Skin of body (tissue), 2 donors: ENCODE measurements around the gene CNGA3. TPM values are rescaled to one million over a fixed set of nuclear protein-coding genes. Genes with fewer than 3 reads are reported as not detected.
A peak's percentile ranks its signal among the peaks of the same experiment; 100 is the strongest.

Experiments
- DNase-seq: peaks from one replicate; lab custom pipeline; 2025; lab: John Stamatoyannopoulos, UW
- total RNA-seq: library from RNA; depleted of rRNA; stranded (reverse); fragments of >200 nt; gene quantifications from one replicate; pipeline ENCODE4 v1.2.3, GENCODE V29; 2014

Gene CNGA3
- total RNA-seq, 1 donor from 2014 or later: 0.10 TPM

DNA sequence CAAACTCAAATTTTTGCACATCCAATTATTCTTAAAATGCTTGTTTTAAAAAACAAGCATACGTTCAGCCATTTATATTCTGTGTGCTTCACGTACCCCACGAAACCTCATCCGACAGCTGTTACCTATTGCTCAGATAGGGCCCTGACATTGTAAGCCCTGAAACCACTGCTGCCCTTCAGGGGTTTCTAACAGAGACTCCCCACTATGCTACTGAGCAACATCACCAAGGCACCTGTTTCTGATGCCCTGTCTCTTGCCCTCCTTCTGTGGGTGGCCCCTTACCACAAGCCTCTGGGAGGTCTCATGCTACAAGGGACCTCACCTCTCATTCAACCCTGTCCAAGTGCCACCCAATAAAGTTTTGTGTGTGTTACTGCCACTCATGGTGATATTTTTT is 18.5 kb upstream of the CNGA3 start:
- DNase-seq: no peak

GRCh38 chr2:98329549-98329948 is 16.7 kb upstream of the CNGA3 start:
- DNase-seq: no peak

- DNase-seq: no peak
Observed at GRCh38 chr2:98332989-98333388, 13.3 kb upstream of the CNGA3 start.

DNA sequence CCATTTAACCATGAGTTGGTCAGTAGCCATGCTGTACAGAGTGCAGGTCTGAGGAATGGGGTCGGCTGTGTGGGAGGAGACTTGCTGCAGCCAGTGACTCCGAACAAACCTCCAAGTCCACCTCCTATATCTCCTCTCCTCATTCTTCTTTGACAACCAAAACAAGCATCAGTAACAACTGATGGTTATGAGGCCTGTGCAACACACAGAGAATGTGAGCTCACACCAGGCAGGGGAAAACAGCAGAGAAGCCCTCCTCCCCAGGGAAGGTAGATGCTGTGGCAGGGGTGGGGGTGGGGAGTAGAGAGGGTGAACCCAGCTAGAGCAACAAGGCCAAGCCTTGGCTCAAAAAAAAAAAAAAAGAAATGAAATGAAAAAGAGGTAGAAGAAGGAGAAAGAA is 12.3 kb upstream of the CNGA3 start:
- DNase-seq: no peak

DNA sequence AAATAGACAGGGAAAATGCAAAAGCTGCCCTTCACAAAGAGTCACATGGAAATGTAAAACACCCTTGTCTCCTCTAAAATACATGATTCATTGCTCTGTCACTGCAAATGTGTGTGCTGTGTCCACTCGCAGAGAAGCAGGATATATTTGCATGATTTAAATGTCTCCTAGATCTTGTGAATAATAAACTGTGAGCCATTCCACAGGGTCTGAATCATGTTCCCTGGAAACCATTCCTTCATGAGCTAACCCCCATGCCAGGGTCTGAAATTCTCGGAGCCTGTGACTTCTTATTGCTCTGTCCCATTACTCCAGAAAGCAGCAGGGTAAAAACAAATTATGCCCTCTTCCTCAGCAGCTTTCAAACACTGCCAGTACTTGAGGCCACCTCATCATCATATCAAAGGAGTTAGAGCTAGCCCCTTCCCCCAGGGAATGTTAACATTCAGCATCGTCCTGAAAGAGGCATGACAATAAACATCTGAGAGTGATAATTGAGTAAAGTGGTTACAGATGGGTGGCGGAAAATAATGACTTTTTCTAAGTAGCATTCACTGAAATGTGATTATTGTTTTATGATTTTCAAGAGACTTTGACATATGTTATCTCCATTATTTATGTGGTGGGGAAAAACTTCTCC is 11.7 kb upstream of the CNGA3 start:
- peak; percentile 65 for DNase-seq

DNA sequence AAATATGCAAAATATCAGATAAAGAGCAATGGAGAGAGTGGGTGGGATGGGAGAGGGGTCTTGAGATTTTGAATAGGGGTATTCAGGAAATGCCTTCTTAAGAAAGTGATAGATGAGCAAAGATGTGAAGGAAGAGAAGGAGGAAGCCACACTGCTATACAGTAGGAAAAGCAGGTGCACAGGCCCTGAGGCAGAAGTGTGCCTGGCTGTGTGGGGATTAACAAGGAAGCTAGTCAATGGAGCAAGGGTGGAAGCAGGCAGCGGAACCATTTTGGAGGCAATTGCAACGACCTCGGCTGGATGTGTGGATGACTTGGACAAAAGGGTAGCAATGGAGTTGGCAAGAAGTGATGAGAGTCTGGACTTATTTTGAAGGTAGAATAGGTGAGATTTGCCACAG is 11.0 kb upstream of the CNGA3 start:
- no peak for DNase-seq

DNA sequence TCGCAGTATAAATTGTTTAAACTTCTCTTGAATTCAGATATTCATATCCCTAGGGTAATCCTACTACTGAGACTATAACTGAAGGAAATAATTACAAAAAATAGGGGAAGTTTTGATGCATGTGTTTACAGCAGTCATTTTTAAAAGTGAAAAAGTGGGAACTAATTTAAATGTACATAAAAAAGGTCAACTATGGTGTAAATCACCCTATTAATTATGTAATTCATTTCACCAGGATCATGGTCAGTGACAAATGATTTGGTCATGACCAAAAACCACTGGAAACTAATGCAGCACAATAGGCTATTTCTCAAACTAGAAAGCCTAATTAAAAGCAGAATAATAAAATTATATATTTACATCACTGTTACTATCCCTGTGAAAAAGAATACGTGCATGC is 5.0 kb upstream of the CNGA3 start:
- DNase-seq: no peak

DNA sequence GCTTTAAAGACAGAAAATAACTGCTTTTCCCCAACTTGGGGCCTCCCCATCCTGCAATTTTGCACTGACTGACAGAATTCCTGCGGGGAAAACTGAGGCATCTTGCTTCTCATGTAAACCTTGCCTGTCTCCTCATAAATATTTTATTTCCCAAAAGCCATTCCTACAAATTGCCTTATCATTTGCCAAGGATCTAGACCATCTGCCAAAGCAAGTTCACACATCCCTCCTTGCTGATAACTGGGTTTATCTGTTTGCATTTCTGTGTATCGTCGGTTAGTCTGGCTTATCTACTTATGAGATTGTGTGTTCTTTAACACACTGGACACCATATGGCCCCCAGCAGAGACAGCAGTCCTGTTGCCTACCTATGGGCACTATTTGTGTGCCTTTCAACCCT is 3.0 kb upstream of the CNGA3 start:
- DNase-seq: no peak

- DNase-seq: no peak
Observed at GRCh38 chr2:98347298-98348065, 1.2 kb downstream of the CNGA3 start.

DNA sequence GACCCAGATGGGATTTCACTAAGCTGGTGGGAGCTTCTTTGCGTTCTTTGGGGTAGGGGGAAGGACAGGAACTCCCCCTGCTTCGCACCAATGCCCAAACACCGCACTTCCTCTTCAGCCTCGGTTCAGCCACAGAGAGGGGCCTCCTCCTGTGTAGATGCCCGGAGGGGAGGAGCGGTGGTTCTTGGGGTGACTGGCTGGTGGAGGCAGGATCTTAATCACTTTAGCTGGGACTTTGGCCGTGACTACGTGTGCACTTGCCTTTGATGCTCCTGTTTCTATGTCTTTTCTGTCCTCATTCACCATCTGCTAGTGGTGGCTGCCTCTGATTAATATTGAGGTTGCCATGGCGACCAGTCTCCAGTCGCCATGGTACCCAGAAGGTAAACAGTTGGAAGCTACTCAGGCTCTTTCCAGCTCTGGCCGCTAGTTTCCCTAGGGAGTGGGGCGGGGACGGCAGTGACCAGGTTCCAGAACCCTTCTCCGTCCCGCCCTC is 1.9 kb downstream of the CNGA3 start:
- DNase-seq: no peak

- DNase-seq: no peak
Observed at GRCh38 chr2:98350411-98350810, 4.2 kb downstream of the CNGA3 start.

GRCh38 chr2:98355881-98356280 is 9.6 kb downstream of the CNGA3 start:
- no peak for DNase-seq

DNA sequence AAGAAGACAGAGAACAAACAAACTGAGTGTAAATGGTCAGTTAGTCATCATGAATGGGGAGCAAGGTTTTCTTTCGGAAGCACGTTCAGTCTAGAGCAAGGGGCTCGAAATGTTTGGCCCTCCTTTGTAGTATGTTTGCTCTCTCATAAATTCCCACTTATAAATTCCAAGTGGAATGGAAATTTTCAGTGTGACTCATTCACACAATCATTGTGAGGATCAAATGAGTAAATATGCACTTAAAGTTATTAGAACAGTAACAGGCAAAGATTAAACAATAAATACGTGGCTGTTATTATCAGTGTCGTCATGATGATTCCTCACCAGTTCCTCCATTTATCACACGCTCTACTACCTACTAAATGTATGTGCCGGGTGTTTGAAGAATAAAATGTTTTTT is 10.5 kb downstream of the CNGA3 start:
- DNase-seq: no peak

DNA sequence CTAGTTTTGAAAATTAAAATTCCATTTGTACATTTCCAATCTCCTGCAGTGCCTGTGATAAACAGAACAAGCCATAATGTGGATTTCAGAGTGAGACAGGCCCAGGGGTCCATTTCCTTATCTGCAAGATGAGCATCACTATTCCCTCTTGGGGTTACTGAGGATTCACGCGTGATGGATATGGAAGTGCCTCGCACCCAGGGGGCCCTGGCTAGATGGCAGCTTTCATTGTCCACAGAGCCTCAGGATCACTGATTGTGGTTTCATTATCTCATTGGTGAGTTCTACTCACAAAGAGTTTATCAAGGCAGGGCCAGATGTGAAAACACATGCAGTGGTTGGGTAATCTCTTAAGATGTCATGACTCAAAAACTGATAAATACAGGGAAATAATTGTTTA is 11.6 kb downstream of the CNGA3 start:
- no peak for DNase-seq

- no peak for DNase-seq
Observed at GRCh38 chr2:98359986-98360385, 13.7 kb downstream of the CNGA3 start.

DNA sequence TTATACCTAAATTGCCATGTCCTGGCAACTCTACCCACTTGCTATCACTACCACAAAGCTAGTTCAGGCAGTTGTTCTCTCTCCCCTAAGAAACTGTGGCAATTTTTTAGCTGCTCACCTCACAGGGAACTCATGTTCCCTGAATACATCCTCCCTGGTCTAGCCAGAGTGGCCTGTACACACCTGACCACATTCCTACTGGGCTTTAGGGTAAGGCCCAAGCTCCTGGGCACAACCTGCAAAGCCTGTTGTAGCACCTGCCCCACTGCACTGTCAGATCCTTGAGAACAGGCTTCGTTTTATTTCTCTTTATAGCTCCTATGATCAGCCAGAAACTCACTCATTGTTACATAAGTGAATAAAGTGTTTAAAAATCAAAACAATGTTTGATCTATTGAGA is 21.5 kb downstream of the CNGA3 start:
- DNase-seq: no peak

GRCh38 chr2:98369710-98370239 is 23.5 kb downstream of the CNGA3 start:
- no peak for DNase-seq

DNA sequence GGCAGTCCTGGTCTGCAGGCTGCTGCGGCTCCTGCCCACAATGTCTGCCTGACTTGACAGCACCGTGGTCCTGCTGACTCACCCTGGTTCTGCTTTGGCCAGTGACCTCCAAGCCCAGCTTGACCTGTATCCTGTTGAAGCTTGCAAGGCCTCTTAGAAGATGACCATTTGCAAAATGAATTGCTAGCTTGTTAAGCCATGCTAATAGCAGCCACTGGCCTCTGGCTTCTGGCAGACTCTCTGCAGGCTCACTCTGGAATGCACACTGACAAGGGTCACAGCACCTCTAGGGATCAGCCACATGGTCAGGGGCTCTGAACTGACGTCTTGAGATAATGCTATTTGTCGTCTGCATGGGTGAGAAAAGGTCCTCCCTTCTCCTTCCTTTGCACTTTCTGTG is 25.9 kb downstream of the CNGA3 start:
- no peak for DNase-seq

DNA sequence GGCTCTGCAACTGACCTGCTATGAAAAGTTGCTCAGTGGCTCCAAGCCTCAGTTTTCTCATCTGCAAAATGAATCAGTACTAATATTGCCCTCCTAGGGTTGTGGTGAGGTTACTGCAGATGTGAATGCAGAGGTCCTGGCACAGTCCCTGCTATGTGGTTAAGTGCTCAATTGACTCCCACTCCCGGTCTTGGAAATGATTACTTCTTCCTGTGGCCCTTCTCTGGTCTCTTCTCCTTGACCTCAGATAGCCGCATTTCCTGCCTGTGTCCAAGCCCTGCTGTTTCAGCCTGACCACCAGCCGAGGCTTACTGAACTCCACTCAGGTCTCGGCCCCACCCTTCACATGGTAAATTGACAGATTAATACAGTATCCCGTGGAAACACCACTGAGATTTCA is 26.3 kb downstream of the CNGA3 start:
- DNase-seq: no peak

DNA sequence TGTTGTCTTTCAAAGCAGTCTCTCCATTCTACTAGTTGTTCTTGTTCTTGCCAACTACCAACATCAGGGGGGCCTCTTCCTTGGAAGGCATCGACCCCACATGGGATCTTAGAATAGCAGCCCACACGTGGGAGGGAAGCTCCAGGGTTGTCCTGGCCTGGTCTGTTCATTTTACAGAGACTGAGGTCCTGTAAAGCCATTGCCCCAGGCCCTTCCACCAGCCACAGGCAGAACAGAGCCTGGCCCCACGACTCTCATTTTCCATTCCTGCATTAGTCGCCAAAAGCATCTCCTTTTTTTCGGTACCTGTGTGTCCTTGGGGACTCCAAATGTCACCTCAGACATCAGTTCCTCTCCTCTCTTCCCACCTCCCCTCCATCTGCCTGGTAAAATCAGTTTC is 28.0 kb downstream of the CNGA3 start:
- DNase-seq: no peak

DNA sequence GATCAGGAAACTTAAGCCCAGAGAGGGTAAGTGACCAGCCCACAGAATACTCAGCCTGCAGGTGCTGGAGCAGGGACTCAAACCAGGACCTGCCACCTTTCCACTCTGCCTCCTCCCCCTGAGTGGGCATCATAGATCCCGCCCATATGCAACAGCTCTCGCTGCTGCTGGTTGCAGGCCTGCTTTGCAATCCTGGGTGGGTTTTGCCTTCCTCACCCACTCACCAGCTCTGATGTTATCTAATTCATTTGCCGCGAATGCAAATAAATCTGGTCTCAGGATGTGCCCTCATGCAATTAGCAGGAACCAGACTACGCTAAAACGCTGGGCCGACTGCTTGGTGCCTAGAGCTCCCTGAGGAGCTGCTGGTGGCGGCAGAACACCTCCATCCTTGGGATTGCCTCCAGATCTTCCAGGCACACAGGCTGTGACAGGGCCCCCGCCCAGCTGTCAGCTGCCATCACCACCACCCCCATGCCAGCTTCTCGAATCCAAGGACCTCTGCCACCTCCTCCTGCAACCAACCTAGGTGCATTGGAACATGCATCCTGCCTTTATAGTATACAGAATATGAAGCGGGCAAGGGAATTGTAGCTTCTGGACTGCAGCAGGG is 28.8 kb downstream of the CNGA3 start:
- no peak for DNase-seq

DNA sequence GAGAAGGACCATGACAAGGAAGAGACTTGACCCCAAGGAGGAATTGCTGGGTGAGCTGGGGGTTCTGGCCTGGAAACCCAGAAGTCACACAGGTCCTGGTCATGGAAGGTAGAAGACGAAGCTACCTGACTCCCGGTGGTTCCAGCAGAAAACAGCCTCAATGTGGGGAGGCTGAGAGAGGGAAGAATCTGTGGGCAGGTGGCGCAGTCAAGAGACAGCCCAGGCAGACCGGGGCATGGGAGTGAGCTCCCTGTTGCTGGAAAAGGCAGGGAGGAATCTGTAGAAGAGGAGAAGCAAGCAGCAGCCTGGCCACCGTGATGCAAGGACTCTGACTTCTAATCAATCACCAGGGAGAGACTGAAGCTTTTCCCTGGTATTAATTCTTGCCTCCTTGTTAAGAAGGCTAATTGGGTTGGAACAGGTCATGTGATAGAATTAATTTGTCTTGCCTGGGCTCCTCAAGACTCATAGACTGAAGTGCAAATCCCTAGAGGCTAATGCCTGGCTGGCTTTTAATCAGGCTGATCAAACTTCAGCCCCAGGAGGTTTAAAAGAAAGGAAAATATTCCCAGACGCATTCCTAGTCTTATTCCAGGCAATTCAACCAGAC is 30.1 kb downstream of the CNGA3 start:
- no peak for DNase-seq
